Calu3 (cell line): ENCODE data around the gene ATG4D. TPM values are rescaled to one million over a fixed set of nuclear protein-coding genes. Genes with fewer than 3 reads are reported as not detected.
"Not testable (repeated sequence)": the region's sequence is repeated elsewhere in the genome, so short reads cannot be mapped to it uniquely, and the experiment has no call there.

Experiments used
- BruUV-seq: library from RNA; stranded (reverse); fragments of 400-500 nt; replicated peaks from 2 replicates; lab custom pipeline; 2021; lab: Mats Ljungman, UMichigan
- CTCF ChIA-PET: fragments of 300-600 bp; sonication (Branson Sonifier 250); formaldehyde crosslinking; loops from one replicate; lab custom pipeline; 2022; ENCODE audit warnings: antibody characterized with exemption; lab: Charles Lee
- DNase-seq: peaks from one replicate; pipeline ENCODE4 v3.0.0; 2022
- H3K27ac Mint-ChIP-seq: one replicate; pipeline ENCODE4 v1.8.0; 2022; ENCODE audit warnings: mixed read lengths; ENCODE audit not compliant: unreplicated experiment
- H3K27me3 Mint-ChIP-seq: one replicate; pipeline ENCODE4 v1.8.0; 2022; ENCODE audit warnings: mixed read lengths; ENCODE audit not compliant: unreplicated experiment
- H3K36me3 Mint-ChIP-seq: one replicate; pipeline ENCODE4 v1.8.0; 2022; ENCODE audit warnings: mild to moderate bottlenecking, moderate library complexity, mixed read lengths; ENCODE audit not compliant: insufficient read depth, unreplicated experiment
- H3K4me1 Mint-ChIP-seq: one replicate; pipeline ENCODE4 v1.8.0; 2022; ENCODE audit warnings: mild to moderate bottlenecking, low read depth, mixed read lengths; ENCODE audit not compliant: unreplicated experiment
- H3K4me3 Mint-ChIP-seq: one replicate; pipeline ENCODE4 v1.8.0; 2022; ENCODE audit warnings: mild to moderate bottlenecking, low read depth, moderate library complexity, mixed read lengths; ENCODE audit not compliant: unreplicated experiment
- H3K9me3 Mint-ChIP-seq: one replicate; pipeline ENCODE4 v1.8.0; 2022; ENCODE audit warnings: low read depth, mixed read lengths; ENCODE audit not compliant: unreplicated experiment
- CTCF ChIP-seq: fragments of 200-600 bp; IDR thresholded peaks from one replicate; pipeline ENCODE4 v1.8.0; 2022; ENCODE audit warnings: antibody characterized with exemption; ENCODE audit not compliant: unreplicated experiment
- intact Hi-C: fragments of 100-400 bp; cut with micrococcal nuclease; formaldehyde crosslinking; loops from one replicate; pipeline ENCODE4 v1.10.0; 2022; ENCODE audit not compliant: unreplicated experiment
- total RNA-seq: library from RNA; stranded (reverse); gene quantifications from 2 replicates; pipeline ENCODE4 v1.2.3, GENCODE V29; 2022

ATG4D gene
- total RNA-seq, 1 experiment from 2014 or later: 24.5 TPM

GRCh38 chr19:10521461-10522171 is 22.1 kb upstream of the ATG4D start:
- peaks cover 13% of the 10 kb centered on the region for H3K4me1 Mint-ChIP-seq
- no peak overlapping the region for H3K4me3 Mint-ChIP-seq
- DNase-seq: no peak
- no peak for TF ChIP-seq CTCF
- no peaks in the 10 kb centered on the region for H3K9me3 Mint-ChIP-seq
- intact Hi-C loops: no loop called here
- H3K27ac Mint-ChIP-seq: no peak overlapping the region
- CTCF ChIA-PET: interaction anchor here (0.7 kb wide), 1 partner anchor 71 kb away, joined by 3 read pairs; no protein-coding TSS in a partner anchor
- H3K36me3 Mint-ChIP-seq: no peaks in the 10 kb centered on the region
- H3K27me3 Mint-ChIP-seq: peaks cover 37% of the 10 kb centered on the region
- no TSS peak for BruUV-seq

- peaks cover 23% of the 10 kb centered on the region for H3K27me3 Mint-ChIP-seq
- H3K36me3 Mint-ChIP-seq: no peaks in the 10 kb centered on the region
- BruUV-seq: no TSS peak
- no peak overlapping the region for H3K4me3 Mint-ChIP-seq
- peaks cover 6% of the 10 kb centered on the region for H3K4me1 Mint-ChIP-seq
- DNase-seq: no peak
- TF ChIP-seq CTCF: no peak
- CTCF ChIA-PET: interaction anchor here (0.7 kb wide), 1 partner anchor 210 kb away, joined by 4 read pairs; no protein-coding TSS in a partner anchor
- no peaks in the 10 kb centered on the region for H3K9me3 Mint-ChIP-seq
- intact Hi-C loops: no loop called here
- no peak overlapping the region for H3K27ac Mint-ChIP-seq
Observed at GRCh38 chr19:10523135-10523636, 20.5 kb upstream of the ATG4D start.

GRCh38 chr19:10525636-10526035 is 18.1 kb upstream of the ATG4D start:
- DNase-seq: no peak
- no peaks in the 10 kb centered on the region for H3K9me3 Mint-ChIP-seq
- no peaks in the 10 kb centered on the region for H3K4me1 Mint-ChIP-seq
- no TSS peak for BruUV-seq
- no peak overlapping the region for H3K27ac Mint-ChIP-seq
- TF ChIP-seq CTCF: no peak
- no peaks in the 10 kb centered on the region for H3K27me3 Mint-ChIP-seq
- H3K36me3 Mint-ChIP-seq: no peaks in the 10 kb centered on the region
- CTCF ChIA-PET: no interaction called here
- no peak overlapping the region for H3K4me3 Mint-ChIP-seq
- intact Hi-C loops: no loop called here

- H3K4me1 Mint-ChIP-seq, H3K36me3 Mint-ChIP-seq, DNase-seq, H3K27ac Mint-ChIP-seq, intact Hi-C loops, H3K27me3 Mint-ChIP-seq, BruUV-seq, H3K9me3 Mint-ChIP-seq, CTCF ChIA-PET, H3K4me3 Mint-ChIP-seq: not testable (repeated sequence)
Observed at GRCh38 chr19:10526887-10527286, 16.8 kb upstream of the ATG4D start.

- no TSS peak for BruUV-seq
- Mint-ChIP-seq H3K27ac (no peak overlapping the region), H3K36me3 (no peaks in the 10 kb centered on the region), H3K4me1 (no peaks in the 10 kb centered on the region), H3K9me3 (no peaks in the 10 kb centered on the region), H3K27me3 (peaks cover 13% of the 10 kb centered on the region), H3K4me3 (no peak overlapping the region)
- TF ChIP-seq CTCF: no peak
- CTCF ChIA-PET: no interaction called here
- DNase-seq: no peak
- intact Hi-C loops: no loop called here
Observed at GRCh38 chr19:10532457-10532856, 11.2 kb upstream of the ATG4D start.
